ENCODE measurements around the gene TTLL9.

The TTLL9 gene

GRCh38 chr20:31862157-31862470 lies 8.3 kb upstream of the TTLL9 start:
- TF ChIP-seq TAF1 (IDR thresholded peaks at IDR 0.05; ENCODE audit: low read depth, low read length) (no peak), POLR2AphosphoS5 (IDR thresholded peaks at IDR 0.05; ENCODE audit: low read depth, low read length) (no peak), POLR2A (IDR thresholded peaks at IDR 0.05; ENCODE audit: low read depth, low read length) (no peak), SPI1 (IDR thresholded peaks at IDR 0.05; ENCODE audit: low read depth, low read length) (no peak), PAX5 (IDR thresholded peaks at IDR 0.05; ENCODE audit: insufficient read depth, low read length, severe bottlenecking) (no peak), POU2F2 (IDR thresholded peaks at IDR 0.05; ENCODE audit: low read depth, low read length) (no peak)
- FAIRE-seq: no peak
- no peak for DNase-seq (ENCODE audit: insufficient read length, low spot score)

DNA sequence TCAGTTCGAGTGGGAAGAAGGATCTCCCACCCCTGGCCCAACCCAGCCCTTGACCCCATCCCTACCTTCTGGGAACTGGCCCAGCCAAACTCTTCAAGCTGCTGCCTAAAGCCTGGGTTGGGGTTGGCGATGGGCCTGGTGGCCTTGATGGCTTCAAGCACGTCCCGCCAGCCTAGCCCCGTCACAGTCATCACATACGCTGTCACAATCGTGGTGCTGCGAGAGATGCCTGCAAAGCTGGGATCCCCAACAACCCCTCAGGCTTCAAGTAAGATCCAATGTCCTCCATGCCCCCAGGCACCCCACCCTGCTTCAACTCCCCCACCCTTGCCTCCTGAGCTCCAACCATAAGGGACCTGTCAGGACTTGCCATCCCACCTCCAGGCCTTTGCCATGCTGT lies 7.9 kb upstream of the TTLL9 start:
- FAIRE-seq: no peak
- no peak for TF ChIP-seq POLR2AphosphoS5 (IDR thresholded peaks at IDR 0.05; ENCODE audit: low read depth, low read length)
- TF ChIP-seq TAF1 (IDR thresholded peaks at IDR 0.05; ENCODE audit: low read depth, low read length): no peak
- no peak for DNase-seq (ENCODE audit: insufficient read length, low spot score)

DNA sequence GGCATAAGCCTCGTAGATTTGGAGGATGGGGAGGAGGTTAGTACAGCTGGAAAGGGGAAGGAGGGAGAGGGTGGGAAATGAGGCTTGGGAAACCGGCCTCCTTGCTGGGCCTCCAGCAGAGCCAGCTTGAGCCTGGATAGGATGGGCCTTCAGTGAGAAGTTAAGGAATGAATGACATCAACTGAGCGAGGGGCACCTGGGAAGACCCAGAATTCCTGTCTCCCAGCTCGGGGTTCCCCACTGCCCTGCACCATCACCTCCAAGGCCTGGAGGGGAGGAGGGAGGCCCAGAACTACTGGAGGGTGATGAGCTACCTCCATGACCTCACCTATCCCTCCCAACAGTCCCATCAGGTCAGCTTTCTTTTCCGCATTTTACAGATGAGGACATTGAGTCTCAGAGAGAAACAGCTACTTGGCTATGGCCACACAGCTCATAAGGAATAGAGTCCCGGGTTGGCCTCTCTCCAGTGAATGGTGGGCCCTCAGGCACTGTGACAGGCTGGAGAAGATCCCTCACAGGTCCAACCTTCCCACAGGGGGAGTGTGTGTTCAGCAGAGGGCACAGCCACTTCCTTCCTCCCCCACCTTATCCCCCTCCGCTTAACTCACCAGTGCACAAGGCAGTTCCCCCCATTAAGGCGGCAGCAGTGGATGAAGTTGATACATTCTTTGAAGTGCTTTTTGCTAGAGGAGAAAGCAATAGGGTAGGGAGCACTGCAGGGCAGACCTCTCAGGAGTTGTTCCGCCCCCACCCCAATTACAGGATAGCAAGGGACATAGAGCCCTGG lies 6.9 kb upstream of the TTLL9 start:
- FAIRE-seq: no peak
- DNase-seq (ENCODE audit: insufficient read length, low spot score): no peak

DNA sequence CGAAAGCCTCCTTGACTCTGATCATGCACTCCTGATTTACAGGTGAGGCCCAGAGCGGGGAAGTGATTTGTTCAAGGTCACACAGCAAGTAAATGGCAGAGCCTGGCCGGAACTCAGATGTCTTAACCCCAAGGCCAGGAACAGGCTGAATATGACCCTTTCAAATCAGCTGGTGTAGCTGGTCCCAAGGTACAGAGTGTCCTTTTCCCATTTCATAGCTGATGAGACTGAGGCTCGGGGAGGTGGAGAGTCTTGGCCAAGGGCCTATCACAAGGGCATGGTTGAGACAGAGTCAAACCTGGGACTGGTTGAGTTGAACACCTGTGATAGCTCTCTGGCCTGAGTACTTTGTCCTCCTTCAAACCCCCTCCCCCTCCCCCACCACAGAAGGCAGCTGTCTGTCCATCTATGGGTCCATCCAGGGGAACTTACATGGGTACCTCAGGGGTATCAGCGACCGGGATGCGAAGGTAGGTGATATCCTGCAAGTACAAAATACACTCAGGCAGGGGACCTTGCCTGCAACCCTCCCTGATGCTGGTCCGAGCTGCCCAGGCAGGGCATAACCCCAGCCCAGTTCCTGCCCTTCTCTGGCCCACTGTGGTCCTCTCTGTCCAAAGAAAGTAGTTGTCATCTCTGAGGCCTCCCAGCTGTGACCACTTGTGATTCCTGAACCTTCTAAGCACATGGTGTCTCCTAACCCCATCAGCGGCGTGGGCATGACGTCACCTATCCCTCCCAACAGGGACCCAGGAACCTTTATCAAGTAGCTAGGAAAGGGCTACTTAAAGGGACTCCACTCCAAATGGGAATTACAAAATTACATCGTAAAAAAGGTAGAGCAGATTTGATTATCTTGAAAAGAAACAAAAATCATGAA lies 5.7 kb upstream of the TTLL9 start:
- DNase-seq (ENCODE audit: insufficient read length, low spot score): no peak
- no peak for FAIRE-seq
- TF ChIP-seq POU2F2 (IDR thresholded peaks at IDR 0.05; ENCODE audit: low read depth, low read length) (no peak), POLR2A (IDR thresholded peaks at IDR 0.05; ENCODE audit: low read depth, low read length) (no peak), TAF1 (IDR thresholded peaks at IDR 0.05; ENCODE audit: low read depth, low read length) (no peak), PAX5 (IDR thresholded peaks at IDR 0.05; ENCODE audit: insufficient read depth, low read length, severe bottlenecking) (no peak), SPI1 (IDR thresholded peaks at IDR 0.05; ENCODE audit: low read depth, low read length) (no peak), POLR2AphosphoS5 (IDR thresholded peaks at IDR 0.05; ENCODE audit: low read depth, low read length) (no peak)

More for the DNA sequence above, 6.9 kb upstream of the TTLL9 start:
- TF ChIP-seq POLR2AphosphoS5 (IDR thresholded peaks at IDR 0.05; ENCODE audit: low read depth, low read length) (no peak), TAF1 (IDR thresholded peaks at IDR 0.05; ENCODE audit: low read depth, low read length) (no peak), PAX5 (IDR thresholded peaks at IDR 0.05; ENCODE audit: insufficient read depth, low read length, severe bottlenecking) (no peak), POU2F2 (IDR thresholded peaks at IDR 0.05; ENCODE audit: low read depth, low read length) (no peak)

DNA sequence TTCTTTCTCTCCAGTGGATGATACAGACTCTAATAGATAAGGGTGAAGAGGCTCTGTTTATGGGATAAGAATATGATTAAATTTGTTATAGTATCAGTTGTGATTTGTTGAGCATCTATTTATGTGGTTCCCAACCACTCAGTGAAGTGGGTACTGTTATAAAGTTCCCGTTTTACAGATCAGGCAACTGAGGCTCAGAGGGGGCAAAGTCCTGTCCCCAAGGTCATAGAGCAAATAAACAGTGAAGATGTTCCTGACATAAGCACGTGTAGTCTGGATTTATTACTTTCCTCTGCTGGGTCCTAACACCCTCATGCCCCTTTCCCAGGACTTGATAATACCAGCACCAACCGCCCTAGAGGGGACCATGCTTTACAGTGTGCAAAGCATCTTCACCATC lies 4.2 kb upstream of the TTLL9 start:
- TF ChIP-seq SPI1 (IDR thresholded peaks at IDR 0.05; ENCODE audit: low read depth, low read length) (no peak), PAX5 (IDR thresholded peaks at IDR 0.05; ENCODE audit: insufficient read depth, low read length, severe bottlenecking) (no peak), POLR2AphosphoS5 (IDR thresholded peaks at IDR 0.05; ENCODE audit: low read depth, low read length) (no peak), TAF1 (IDR thresholded peaks at IDR 0.05; ENCODE audit: low read depth, low read length) (no peak), POU2F2 (IDR thresholded peaks at IDR 0.05; ENCODE audit: low read depth, low read length) (no peak), POLR2A (IDR thresholded peaks at IDR 0.05; ENCODE audit: low read depth, low read length) (no peak)
- FAIRE-seq: no peak
- DNase-seq (ENCODE audit: insufficient read length, low spot score): no peak

GRCh38 chr20:31868853-31869672 lies 1.4 kb upstream of the TTLL9 start:
- DNase-seq (ENCODE audit: insufficient read length, low spot score) (no peak), FAIRE-seq (no peak)
- TF ChIP-seq PAX5 (IDR thresholded peaks at IDR 0.05; ENCODE audit: insufficient read depth, low read length, severe bottlenecking): no peak
- no peak for TF ChIP-seq POLR2AphosphoS5 (IDR thresholded peaks at IDR 0.05; ENCODE audit: low read depth, low read length)
- no peak for TF ChIP-seq SPI1 (IDR thresholded peaks at IDR 0.05; ENCODE audit: low read depth, low read length)
- no peak for TF ChIP-seq POLR2A (IDR thresholded peaks at IDR 0.05; ENCODE audit: low read depth, low read length)
- no peak for TF ChIP-seq POU2F2 (IDR thresholded peaks at IDR 0.05; ENCODE audit: low read depth, low read length)
- TF ChIP-seq TAF1 (IDR thresholded peaks at IDR 0.05; ENCODE audit: low read depth, low read length): no peak

DNA sequence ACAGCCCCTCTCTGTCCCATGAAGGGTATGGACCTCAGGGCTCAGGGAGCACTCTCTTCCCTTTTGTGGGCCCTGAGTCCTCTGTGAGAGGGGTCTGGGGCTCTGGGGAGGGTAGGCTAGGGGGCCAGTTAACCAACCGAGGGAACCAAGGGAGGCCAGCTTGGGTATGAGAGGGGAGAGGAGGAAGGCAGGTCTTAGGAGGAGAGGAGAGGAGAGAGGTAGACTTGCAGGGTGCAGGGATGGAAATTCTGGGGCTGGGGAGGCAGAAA lies 827 bp upstream of the TTLL9 start:
- FAIRE-seq: no peak
- no peak for DNase-seq (ENCODE audit: insufficient read length, low spot score)
- TF ChIP-seq PAX5 (IDR thresholded peaks at IDR 0.05; ENCODE audit: insufficient read depth, low read length, severe bottlenecking): no peak
- no peak for TF ChIP-seq POLR2AphosphoS5 (IDR thresholded peaks at IDR 0.05; ENCODE audit: low read depth, low read length)
- no peak for TF ChIP-seq POLR2A (IDR thresholded peaks at IDR 0.05; ENCODE audit: low read depth, low read length)
- TF ChIP-seq SPI1 (IDR thresholded peaks at IDR 0.05; ENCODE audit: low read depth, low read length): no peak
- no peak for TF ChIP-seq POU2F2 (IDR thresholded peaks at IDR 0.05; ENCODE audit: low read depth, low read length)
- no peak for TF ChIP-seq TAF1 (IDR thresholded peaks at IDR 0.05; ENCODE audit: low read depth, low read length)

GRCh38 chr20:31870726-31871617 lies 538 bp downstream of the TTLL9 start:
- DNase-seq (ENCODE audit: insufficient read length, low spot score) (no peak), FAIRE-seq (no peak)
- no peak for TF ChIP-seq POLR2A (IDR thresholded peaks at IDR 0.05; ENCODE audit: low read depth, low read length)
- TF ChIP-seq PAX5 (IDR thresholded peaks at IDR 0.05; ENCODE audit: insufficient read depth, low read length, severe bottlenecking): no peak
- no peak for TF ChIP-seq TAF1 (IDR thresholded peaks at IDR 0.05; ENCODE audit: low read depth, low read length)
- TF ChIP-seq POLR2AphosphoS5 (IDR thresholded peaks at IDR 0.05; ENCODE audit: low read depth, low read length): no peak
- TF ChIP-seq SPI1 (IDR thresholded peaks at IDR 0.05; ENCODE audit: low read depth, low read length): no peak
